Measurements from ENCODE around the gene C2CD4C.
"Not testable (repeated sequence)": the region's sequence is repeated elsewhere in the genome, so short reads cannot be mapped to it uniquely, and the experiment has no call there.

C2CD4C gene

DNA sequence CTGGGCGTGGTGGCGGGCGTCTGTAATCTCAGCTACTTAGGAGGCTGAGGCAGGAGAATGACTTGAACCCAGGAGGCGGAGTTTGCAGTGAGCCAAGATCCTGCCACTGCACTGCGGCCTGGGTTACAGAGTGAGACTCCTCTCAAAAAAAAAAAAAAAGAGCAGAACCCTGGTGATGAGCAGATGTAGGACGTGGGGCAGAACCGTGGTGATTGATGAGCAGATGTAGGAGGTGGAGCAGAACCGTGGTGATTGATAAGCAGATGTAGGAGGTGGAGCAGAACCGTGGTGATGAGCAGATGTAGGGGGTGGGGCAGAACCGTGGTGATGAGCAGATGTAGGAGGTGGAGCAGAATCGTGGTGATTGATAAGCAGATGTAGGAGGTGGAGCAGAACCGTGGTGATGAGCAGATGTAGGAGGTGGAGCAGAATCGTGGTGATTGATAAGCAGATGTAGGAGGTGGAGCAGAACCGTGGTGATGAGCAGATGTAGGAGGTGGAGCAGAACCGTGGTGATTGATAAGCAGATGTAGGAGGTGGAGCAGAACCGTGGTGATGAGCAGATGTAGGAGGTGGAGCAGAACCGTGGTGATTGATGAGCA lies 28.2 kb downstream of the C2CD4C start:
- DNase-seq (ENCODE audit: low read depth) = not testable (repeated sequence)

DNA sequence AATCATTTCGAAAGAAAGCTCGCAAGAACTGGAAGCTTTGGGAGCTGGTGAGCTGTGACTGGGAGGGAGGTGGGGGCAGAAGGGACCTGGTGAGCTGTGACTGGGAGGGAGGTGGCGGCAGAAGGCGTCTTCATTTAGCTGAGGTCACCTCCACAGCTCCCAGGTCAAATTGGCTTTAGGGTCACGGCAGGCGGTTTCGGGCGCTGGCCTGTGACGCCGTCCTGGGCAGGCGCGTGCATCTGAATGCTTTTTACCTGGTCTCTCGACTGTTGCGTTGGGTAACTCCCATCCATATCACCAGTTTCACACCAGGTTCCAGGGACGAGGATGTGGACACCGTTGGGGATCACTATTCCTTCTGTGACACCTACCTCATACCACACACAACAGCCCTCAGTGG lies 29.2 kb downstream of the C2CD4C start:
- DNase-seq (ENCODE audit: low read depth) = no peak

DNA sequence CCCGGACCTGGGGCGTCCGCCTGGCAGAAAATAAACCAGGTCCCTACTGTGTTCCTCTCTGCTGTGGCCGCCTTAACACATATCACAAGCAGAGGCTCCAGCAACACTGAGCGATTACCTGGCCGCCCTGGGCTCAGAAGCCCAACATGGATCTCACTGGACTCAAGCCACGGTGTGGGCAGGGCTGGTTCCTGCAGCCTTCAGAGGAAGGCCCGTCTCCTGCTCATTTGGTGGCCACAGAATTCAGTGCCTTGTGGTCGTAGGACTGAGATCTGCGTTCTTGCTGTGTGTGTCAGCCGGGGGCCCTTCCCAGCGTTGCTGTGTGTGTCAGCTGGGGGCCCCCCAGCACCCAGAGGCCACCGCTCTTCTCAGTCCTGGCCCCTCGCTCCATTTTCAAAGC lies 30.2 kb downstream of the C2CD4C start:
- DNase-seq (ENCODE audit: low read depth) = no peak

DNA sequence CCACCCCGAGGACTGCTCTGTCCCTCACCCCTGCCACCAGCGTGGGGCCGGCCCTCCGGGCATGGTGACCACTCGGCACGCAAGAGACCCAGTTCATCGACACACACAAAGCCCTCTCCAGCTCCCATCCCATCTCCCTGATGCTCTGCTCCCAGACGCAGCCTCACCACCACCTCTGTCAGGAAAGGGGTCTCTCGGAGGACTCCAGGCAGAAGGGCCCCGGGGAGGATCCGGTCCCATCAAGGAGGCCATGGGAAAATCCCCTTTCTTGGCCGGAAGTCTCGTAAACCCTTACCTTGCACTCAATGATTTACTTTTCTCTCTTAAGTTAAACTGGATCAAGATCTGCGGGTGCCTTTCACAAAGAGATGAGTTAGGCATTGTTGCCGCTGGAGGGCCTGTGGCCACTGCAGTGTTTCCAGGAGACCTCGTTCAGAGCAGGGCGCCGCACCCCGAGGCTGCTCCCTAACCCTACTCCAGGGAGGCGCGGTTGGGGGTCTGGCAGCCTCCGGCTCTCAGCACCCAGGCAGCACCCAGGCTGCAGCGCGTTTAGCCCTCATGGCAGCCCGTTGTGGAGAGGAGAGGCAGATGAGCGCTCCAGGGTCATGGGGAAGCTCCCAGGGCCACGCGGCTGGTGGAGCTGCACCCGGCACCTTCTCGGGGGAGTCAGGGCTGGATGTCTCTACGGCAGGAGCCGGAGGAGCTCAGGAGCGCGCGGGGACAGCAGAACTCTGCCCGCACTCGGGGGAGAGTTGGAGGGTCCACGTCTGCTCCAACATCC lies 31.0 kb downstream of the C2CD4C start:
- DNase-seq (ENCODE audit: low read depth) = no peak

DNA sequence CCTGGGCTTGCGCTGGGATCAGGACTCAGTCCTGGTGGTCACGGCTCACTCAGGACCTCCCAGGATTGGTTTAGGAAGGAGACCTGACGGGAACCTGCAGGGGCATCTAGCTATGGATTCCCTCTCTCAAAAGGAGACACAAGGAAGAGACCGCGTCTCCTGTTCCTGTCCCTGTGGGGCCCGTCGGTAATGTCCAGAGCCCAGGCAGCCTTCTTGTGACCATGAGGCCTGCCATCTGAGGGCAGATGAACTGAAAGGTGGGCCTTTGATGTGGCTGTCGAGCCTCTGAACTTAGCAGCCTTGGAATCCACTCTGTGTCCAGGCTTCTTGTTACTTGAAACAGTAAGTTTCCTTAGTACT lies 32.9 kb downstream of the C2CD4C start:
- no peak for DNase-seq (ENCODE audit: low read depth)

DNA sequence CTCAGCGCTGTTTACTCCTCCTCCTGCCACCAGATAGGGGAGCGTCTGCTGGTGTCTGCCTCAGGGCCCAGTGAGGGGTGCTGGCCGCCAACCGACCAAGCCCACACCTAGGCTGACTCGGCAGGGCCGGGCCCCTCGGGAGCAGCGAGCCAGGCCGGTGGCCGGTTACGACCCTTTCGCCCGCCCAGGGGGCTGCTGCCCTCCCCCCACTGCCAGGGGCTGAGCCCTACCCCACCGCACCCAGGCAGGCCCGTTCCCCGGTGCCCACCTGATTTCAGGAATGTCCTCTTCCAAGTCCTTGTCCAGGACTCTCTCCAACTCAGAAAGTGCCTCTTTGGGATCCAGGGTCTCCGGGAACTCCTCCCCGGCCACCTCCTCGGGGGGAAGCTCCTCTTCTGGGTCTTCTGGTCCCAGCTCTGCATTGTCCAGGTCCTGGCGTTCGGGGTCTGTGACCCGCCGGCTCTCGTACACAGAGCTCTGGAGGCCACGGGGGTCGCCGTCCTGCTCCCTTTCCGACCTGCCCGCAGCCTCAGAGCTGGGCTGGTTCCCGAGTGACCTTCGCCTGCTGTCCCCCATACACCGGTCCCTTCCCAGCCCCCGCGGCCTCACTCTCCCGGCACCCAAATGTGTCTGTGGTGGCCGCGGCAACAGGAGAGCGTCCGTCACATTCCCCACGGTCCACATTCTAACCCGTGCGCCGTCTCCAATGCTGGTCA lies 33.4 kb downstream of the C2CD4C start:
- no peak for DNase-seq (ENCODE audit: low read depth)

DNA sequence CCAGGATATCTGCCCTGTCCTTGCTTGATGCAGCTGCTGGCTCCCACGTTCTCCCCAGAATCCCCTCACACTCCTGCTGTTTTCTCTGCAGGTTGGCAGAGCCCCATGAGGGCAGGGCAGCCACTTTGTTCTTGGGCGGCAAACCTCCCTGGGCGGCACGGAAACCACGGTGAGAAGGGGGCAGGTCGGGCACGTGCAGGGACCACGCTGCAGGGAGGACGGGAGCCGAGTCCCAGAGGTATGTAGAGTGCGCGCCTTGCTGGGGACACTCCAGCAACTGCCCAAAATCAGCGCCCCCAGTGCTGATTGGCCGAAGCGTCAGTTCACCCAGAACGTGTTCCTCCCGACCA lies 34.1 kb downstream of the C2CD4C start:
- no peak for DNase-seq (ENCODE audit: low read depth)

DNA sequence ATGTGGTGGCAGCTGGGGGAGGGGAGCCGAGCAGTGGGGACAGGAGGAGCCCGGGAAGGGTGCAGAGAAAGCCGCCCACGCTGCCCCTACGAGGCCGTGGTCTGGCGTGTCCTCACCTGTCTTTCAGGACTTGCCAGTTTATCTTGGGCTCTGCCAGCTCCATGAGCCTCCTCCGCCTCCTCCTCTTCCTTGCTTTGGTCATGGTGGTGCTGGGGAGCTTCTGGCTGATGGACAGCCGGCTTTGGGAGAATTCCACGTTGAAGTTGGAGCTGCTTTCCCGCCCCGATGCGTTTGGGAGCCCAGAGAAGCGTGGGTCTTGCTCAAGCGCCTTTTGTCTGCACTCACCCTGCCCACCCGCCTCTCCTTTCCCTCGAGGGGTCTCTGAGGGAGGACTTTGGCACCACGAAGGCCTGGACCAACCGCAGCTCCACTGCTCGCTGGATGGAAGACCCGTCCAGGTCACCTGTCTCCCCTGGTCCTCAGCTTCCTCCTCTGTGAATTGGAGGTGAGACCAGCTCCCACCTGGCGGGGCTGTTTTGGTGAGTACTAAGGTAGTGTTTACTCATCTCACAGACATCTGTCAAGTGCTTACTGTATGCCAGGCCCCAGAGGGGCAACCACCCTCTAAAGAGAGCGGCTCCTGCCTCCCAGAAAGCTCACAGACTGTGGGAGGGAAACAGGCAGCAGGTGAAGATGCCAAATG lies 34.6 kb downstream of the C2CD4C start:
- DNase-seq (ENCODE audit: low read depth) = no peak

DNA sequence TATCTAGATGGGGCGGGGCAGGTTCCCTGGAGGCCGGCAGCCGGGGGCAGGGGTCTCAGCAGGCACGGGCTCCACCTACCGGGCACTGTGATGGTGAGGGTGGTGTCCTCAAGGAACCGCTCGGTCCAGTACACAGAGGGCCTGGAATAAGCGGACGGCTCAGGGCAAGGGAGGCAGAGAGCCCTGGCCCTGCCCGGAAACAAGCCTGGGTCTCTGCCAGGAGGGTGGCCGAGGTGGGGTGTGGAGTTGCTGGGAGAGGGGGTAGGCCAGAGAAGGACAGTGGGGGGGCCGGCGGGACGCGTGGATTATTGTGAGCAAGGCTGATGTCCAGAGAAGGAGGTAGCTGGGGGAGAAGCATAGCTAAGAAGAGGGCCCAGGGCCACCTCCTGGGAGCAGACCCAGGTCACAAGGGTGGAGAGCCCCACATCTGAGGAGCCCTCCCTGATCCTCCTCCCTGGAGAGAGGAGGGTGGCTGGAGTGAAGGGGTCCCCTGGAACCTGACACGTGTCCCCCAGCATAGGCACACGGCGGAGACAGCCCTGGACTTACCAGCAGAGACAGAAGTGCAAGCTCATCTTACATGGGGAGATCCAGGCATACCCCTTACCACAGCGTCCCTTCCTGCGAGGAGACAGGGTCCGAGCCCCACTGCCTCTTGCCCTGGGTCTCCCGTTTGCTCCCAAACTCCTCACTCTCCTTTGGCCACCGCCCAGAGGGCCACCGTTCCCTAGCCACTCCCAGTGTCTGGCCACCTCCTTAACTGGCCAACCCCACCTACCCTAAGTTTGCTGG lies 35.4 kb downstream of the C2CD4C start:
- no peak for DNase-seq (ENCODE audit: low read depth)

DNA sequence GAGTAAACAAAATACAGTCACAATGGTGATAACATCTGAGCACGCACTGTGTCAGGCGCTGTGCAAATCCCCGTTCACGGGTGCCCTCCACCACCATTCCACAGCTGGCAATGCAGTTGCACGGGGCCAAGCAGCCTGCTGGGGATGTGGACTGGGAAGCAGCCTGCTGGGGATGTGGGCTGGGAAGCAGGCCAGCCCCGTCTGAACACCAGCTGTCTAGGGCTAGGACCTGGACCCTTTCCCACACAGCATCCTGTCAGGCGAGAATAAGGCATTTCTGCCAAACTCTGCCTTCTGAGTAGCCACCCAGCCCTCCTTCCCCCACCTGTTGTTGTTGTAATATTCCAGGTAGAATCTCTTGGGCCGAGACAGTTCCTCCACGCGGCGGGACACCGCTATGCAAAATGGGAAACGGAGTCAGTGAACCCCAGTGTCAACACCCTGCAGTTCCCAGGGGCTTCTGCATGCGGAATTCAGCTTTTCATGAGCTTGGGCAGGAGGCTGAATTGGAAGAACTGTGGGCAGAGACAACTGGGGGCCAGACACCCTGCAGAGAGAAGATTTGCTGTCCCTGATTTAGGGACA lies 36.5 kb downstream of the C2CD4C start:
- DNase-seq (ENCODE audit: low read depth) = no peak

DNA sequence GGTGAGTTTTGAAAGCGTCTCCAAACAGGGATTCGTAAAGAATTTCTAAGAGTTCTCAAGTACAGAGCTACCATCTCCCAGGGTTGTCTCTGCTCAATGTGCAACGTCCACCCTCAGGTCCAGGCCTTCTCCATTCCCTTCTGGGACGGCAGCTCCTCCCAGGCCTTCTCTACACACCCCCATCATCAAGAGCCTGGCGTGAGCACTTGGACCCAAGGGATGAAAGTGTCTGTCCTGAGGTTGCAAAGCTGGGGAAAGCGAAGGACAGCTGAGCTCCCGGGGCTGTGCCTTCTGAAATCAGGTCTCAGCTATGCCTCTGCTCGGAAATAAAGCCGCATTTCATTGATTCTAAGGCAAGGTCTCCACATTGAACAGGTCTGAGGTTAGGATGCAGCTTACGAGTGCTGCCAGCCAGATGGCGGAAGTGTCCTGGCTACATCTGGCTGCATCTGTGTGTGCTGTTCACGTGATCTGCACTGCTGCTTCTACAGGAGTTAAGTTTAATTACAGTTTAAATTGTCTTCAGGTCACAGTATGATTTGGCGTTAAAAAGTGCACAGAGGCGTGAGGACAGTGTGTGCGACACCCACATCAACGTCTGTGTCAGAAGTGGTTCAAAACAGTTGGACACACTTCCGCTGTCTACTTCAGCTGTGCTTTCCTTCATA lies 37.3 kb downstream of the C2CD4C start:
- DNase-seq (ENCODE audit: low read depth) = no peak

DNA sequence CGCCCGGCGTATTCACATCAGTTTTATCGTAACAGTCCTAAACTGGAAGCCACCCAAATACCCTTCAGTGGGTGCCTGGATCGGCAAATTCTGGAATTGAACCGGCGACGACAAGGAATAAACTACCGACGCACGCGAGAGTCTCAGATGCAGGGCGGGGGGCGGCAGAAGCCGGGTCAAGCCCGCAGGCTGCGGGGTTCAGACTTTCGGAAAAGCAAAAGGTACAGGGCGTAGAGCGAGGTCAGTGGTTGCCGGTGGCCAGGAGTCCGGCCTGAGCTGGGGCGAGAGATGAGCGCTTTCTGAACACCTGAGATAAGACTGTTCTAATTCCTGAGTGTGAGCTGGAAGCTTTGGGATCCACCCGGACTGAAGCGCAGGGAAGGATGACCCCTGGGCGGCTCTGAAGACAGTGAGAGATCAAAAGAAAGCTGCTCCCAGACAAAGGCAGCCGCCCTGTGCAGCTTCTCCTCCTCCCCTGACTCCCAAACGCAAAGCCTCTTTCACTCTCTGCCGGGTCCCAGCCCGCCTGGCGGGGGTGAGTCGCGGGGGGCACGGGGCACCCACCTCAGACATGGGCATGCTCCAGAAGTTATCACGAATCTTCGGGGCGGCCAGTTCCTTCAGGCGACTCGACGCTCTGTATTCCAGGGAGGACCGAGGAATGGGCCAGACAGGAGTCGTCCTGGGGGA lies 38.2 kb downstream of the C2CD4C start:
- DNase-seq (ENCODE audit: low read depth) = no peak

DNA sequence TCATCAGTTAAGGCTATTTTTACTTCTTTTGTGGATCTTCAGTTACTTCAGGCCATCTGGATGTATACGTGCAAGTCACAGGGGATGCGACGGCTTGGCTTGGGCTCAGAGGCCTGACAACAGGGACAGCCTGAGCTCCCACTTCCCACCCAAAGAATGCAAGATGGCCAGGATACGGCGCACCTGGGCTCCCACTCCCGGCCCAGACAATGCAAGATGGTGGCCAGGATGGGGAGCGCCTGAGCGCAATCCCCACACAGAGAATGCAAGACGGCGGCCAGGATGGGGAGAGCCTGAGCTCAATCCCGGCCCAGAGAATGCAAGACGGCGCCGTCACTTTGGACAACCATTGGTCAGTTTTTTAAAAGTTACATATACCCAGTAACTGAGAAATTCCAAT lies 39.1 kb downstream of the C2CD4C start:
- no peak for DNase-seq (ENCODE audit: low read depth)

DNA sequence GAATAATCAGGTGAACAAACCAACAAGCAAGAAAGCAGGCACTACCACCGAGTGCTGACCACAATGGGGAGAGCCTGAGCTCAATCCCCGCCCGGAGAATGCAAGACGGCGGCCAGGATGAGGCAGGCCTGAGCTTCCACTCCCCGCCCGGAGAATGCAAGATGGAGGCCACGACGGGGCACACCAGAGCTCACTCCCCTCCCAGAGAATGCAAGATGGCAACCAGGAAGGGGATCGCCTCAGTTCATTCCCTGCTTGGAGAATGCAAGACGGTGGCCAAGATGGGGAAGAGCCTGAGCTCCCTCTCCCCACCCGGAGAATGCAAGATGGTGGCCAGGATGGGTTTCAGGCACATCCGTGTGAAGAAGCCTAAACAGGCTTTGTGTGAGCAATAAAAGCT lies 39.7 kb downstream of the C2CD4C start:
- no peak for DNase-seq (ENCODE audit: low read depth)

DNA sequence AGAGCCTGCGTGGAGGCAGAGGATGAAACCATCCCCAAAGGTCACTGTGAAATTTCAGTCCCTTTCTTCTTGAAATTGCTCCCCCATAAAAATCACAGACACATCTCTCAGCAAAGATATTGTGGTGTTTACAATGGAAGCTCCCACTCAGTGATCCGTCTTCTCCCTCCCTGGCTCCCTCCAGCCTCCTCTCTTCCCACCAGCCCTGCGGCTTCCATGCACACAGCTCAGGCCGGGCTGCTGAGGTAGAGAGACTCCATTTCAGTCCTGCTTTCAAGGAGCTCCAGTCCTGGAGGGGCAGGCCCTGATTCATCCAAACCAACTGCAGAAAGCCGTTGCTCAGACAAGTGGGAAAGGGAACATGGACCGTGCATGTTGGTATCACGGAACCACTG lies 40.3 kb downstream of the C2CD4C start:
- no peak for DNase-seq (ENCODE audit: low read depth)

DNA sequence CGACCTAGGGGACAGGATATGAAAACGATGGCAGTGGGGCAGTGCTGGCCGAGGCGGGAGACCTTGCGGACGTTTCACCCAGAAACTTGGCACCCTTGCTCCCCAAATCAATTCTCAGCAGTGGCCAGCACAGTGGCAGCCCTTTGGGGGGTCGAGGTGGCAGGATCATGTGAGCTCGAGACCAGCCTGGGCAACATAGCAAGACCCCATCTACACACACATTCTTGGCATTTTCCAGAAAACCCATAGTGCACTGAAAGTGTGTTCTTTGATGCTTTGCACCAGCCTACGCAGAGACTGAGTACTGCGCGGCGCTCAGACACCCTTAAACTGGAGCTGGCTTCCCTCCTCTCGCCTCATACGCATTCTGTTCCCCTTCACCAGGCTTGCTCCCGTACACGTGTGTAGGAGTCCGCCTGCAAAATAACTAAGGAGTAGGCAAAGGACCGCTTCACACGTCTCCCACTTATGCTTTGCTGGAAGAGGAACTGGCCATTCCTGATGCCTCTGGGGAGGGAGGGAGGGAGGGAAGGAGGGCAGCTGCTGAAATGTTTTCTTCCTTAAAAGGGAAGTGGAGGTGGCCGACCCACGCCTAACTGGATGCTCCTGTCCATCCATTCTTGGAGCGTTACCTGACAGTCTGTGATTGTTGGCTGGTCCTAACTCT lies 40.9 kb downstream of the C2CD4C start:
- no peak for DNase-seq (ENCODE audit: low read depth)

DNA sequence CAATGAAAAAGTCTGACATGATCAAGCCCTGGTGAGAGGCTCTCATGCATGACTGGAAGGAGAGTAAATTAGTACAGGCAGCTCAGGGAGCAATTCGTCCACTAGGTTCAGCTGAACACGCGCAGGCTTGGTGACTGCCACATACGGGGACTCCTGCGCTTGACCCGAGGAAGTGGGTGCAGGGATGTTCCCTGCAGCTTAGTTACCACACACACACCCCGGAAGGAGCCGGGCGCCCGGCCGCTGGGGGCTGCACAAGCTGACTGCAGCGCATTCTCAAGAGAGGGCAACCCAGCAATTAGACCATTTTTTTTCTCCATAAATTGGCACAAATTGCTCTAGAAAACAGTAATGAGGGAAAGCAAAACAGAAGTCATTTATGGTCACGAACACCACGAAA lies 41.4 kb downstream of the C2CD4C start:
- DNase-seq (ENCODE audit: low read depth) = no peak

DNA sequence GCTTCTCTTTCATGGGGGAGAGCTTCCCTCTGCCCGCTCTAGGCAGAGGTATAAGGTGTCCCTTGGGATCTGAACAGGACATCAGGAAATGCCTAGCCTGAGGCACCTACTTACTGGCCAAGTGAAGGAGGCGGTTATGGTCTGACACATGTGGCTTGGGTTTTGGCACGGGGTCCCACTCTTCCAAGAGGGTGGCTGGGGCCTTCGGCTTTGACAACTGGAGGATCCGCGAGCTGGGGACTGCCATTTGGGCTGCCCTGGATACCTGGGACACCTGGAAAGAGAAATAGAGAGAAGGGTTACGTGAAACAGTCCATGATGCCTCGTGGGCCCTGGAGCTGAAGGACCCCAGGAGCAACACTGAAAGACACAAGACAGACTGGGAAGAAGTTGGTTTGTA lies 42.0 kb downstream of the C2CD4C start:
- DNase-seq (ENCODE audit: low read depth) = no peak

DNA sequence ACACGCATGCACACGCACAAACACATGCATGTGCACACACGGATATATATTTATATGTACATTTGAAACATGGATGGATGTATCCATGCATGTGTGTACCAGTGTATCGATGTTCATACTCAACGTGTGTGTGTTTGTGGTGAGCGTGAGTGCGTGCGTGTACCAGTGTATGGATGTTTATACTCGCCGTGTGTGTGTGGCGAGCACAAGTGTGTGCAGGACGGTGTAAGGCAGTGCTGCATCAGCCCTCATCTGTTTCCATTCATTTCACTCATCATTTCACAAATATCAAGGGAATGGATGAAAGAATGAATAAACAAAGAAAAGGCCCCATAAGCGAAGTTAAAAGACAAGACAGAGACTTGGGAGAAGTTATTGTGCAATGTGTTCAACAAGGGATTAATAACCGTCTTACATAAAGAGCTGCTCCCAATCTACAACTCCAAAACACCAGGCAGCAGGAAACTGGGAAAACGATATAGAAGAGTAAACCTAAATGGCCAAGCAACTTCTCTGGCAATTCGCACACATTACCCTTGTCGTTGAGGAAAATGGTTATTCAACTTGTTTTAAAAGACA lies 42.7 kb downstream of the C2CD4C start:
- DNase-seq (ENCODE audit: low read depth) = no peak
